ENCODE results near the gene SIL1.

GRCh38 chr5:138998521-138998920 is 199.6 kb downstream of the SIL1 start:
- TF ChIP-seq, protein P1, sequence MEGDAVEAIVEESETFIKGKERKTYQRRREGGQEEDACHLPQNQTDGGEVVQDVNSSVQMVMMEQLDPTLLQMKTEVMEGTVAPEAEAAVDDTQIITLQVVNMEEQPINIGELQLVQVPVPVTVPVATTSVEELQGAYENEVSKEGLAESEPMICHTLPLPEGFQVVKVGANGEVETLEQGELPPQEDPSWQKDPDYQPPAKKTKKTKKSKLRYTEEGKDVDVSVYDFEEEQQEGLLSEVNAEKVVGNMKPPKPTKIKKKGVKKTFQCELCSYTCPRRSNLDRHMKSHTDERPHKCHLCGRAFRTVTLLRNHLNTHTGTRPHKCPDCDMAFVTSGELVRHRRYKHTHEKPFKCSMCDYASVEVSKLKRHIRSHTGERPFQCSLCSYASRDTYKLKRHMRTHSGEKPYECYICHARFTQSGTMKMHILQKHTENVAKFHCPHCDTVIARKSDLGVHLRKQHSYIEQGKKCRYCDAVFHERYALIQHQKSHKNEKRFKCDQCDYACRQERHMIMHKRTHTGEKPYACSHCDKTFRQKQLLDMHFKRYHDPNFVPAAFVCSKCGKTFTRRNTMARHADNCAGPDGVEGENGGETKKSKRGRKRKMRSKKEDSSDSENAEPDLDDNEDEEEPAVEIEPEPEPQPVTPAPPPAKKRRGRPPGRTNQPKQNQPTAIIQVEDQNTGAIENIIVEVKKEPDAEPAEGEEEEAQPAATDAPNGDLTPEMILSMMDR (IDR thresholded peaks at IDR 0.05): no peak
- TF ChIP-seq POLR2A (IDR thresholded peaks at IDR 0.05) (no peak), EP300 (IDR thresholded peaks at IDR 0.05) (no peak), POLR2AphosphoS5 (IDR thresholded peaks at IDR 0.05) (no peak)
